HTR-8/SVneo (cell line): ENCODE data around the gene DAZAP2.
A peak's percentile ranks its signal among the peaks of the same experiment; 100 is the strongest.
"Not testable (repeated sequence)": the region's sequence is repeated elsewhere in the genome, so short reads cannot be mapped to it uniquely, and the experiment has no call there.

ENCODE experiments used
- DNase-seq: peaks from one replicate; pipeline ENCODE4 v3.0.0; 2011; ENCODE audit warnings: low spot score, mixed read lengths; ENCODE audit not compliant: insufficient read length
- FAIRE-seq: peaks from 2 replicates; lab custom pipeline; 2011; peaks lifted over from hg19 to GRCh38; lab: Jason Lieb, UNC

DAZAP2 gene

DNA sequence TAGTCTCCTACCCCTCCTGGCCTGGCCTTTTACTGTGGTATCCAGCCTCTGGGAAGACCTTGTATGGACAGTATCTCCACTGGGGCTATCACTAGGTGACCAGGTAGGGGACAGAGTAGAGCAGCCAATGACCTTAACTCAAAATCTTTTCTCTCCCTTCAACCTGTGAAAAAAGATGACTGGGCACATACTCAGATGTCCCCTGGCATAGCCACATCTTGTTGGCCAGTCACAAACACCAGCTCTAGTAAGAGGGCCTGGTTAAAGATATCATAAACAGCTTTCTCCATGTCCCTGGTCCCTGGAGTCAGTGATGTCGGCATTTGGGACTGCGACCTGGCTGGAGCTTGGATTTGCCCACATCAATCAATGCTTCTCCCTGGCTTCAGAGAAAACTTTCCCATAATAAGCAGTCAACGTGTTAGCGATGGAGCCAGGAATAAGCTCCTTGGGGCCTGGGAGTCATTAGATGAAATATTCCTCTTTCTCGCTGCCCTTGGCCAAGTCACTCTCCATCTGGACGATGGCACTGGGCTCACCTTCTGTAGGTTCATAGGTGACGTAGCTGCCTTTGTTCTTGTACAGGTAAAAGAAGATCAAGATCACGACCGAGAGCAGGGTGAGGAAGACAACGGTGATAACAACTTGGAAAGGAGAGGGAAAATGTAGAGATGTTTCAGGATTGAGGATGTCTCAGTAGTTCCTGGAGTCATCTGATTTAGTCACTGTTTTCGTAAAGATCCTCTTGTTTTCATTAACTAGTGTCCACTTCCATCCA is 7.0 kb downstream of the DAZAP2 start:
- FAIRE-seq = no peak
- DNase-seq = no peak

DNA sequence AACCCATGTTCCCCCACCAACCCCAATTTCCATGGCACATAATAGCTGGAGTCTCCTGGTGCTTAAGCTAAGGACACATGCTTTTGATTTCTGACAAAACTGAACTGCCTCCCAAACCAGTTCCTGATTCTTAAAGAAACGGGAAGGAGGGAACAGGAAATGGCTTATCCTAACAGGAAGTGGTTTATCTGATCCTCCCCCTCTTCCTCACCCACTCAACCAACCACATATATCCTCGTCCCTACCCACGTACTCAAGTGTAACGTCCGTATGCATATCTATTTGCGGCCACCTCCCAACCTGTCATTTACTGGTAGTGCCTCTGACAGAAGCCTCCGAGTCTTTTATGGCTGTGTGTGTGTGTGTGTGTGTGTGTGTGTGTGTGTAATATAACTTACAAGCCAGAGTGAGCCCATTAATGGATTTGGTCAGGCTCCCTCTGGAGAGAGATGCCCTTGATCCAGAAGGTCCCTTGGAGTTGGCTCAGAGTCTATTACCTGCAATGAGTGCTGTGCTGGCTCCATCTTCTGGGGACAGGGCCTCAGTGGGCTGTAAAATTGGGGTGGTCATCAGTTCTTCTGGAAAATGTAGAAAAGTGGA is 7.7 kb downstream of the DAZAP2 start:
- no peak for FAIRE-seq
- no peak for DNase-seq

DNA sequence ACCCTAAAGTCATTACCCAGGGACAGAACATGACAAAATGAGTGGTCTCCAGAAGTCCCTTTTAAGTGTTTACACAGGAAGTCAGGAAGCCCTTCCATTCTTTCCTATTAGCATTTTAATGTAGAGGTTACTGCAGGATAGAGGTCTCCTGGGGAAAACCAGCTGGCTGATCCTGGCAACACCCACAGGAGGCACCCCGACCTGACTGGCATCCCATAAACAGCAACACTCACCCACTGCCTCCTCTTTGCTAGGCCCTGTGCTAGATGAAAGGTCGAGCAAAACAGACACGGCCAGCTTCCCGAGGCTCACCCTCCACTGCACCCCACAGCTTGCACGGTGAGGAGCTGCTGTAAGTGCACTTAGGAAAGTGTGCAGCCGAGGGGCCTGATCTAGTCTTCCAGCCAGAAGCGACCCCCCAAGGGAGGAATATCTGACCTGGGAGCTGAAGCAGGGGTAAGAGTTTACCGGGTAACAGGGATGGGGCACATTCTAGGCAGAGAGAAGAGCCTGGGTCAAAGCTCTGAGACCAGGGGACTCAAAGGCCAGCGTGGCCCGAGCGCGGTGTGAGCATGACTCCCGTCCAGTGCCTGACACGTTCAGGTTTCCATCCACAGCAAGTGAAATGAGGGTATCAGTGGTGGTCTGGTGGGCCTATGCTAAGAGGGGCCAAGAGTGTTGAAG is 9.0 kb downstream of the DAZAP2 start:
- FAIRE-seq (no peak), DNase-seq (no peak)

DNA sequence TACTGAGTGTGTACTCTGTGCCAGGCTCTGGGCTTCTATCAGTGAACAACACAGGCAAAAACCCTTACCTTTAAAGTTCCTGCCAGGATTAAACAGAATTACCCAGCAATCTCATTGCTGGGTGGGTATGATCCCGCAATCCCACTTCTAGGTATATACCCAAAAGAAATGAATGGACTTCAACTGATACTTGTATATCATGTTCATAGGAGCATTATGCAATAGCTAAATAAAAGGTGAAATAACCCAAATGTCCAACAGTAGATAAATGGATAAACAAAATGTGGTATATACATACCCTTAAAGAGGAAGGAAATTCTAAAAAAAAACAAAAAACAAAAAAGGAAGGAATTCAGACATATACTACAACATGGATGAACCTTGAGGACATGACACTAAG is 14.7 kb downstream of the DAZAP2 start:
- FAIRE-seq (no peak), DNase-seq (no peak)

DNA sequence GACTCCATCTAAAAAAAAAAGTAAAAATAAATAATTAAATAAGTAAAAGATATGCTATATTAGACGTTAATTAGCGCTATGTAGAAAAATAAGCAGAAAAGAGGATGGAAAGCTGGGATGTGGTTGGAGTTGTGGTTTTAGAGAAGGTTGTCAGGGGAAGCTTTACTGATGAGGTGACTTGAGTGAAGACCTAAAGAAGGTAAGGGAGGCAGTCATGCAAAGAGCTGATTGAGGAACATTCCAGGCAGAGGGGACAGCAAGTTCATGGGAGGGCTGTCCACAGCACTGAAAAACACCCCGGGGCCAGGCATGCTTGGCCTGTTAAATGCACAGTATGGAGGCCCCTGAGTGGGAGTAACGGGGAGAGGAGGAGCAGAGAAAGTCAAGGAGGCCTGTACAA is 15.9 kb downstream of the DAZAP2 start:
- DNase-seq = no peak
- FAIRE-seq = no peak

DNA sequence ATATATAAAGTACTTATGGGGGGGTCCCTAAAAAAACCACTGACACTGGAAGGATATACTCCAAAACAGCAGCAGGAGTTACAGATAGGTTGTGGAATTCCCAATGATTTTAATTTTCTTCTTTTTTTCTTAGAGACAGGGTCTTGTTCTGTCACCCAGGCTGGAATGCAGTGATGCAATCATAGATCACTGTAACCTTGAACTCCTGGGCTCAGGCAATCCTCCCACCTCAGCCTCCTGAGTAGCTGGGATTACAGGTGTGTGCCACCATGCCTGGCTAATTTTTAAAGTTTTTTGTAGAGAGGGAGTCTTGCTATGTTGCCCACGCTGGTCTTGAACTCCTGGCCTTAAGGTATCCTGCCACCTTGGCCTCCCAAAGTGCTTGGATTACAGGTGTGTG is 21.0 kb downstream of the DAZAP2 start:
- DNase-seq, FAIRE-seq: not testable (repeated sequence)

DNA sequence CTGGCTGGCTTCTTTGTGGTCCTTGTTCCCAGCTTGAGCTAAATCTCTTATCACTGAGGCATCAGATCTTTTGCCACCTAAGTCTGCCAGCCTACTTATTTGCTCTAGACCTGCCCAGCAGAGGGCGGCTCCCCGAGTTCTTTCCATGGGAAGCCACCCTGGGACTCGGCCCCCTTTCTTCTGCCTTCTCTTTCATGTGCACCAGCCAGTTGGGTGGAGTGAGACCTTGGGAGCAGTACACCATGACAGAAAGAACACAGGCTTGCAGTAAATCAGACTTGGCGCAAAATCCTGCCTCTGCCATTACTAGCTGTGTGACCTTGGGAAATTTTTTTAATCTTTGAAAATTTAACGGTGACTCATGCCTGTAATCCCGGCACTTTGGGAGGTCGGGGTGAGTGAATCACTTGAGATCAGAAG is 24.1 kb downstream of the DAZAP2 start:
- FAIRE-seq (no peak), DNase-seq (peak; percentile 45)

DNA sequence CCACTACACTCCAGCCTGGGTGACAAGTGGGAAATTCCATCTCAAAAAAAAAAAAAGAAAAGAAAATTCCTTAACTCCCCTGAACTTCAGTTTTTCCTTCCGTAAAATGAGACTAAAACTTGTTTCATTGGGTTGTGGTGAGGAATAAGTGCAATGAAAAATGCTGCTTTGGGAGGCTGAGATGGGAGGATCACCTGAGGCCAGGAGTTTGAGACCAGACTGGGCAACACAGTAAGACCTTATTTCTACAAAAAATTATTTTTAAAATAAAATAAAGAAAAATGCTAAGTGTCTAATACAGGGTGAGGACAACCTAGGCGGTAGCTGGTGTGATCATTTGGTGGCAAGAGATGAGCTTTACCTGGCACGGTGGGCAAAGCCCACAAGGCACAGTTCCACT is 24.7 kb downstream of the DAZAP2 start:
- FAIRE-seq = no peak
- DNase-seq = no peak

DNA sequence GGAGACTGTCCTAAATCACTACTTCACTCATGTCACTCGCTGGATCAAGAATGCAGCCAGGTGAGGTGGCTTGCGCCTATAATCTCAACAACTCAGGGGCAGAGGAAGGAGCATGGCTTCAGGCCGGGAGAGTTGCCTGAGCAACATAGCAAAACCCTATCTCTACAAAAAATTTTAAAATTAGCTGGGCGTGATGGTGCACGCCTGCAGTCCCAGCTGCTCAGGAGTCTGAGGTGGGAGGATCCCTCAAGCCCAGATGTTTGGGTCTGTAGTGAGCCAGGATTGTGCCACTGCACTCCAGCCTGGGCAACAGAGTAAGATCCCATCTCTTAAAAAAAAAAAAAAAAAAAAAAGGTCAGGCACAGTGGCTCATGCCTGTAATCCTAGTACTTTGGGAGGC is 25.7 kb downstream of the DAZAP2 start:
- FAIRE-seq (no peak), DNase-seq (no peak)

DNA sequence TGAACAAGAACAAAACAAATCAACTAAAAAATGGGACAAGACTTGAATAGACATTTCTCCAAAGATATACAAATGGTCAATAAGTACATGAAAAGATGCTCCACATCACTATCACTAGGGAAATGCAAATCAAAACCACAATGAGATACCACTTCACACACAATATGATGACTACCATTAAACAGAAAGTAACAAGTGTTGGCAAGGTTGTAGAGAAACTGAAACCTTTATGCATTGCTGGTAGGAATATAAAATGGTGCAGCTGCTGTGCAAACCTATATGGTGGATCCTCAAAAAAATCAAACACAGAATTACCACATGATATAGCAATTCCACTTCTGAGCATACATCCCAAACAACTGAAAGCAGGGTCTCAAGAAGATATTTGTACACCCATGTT is 26.4 kb downstream of the DAZAP2 start:
- DNase-seq (no peak), FAIRE-seq (no peak)

DNA sequence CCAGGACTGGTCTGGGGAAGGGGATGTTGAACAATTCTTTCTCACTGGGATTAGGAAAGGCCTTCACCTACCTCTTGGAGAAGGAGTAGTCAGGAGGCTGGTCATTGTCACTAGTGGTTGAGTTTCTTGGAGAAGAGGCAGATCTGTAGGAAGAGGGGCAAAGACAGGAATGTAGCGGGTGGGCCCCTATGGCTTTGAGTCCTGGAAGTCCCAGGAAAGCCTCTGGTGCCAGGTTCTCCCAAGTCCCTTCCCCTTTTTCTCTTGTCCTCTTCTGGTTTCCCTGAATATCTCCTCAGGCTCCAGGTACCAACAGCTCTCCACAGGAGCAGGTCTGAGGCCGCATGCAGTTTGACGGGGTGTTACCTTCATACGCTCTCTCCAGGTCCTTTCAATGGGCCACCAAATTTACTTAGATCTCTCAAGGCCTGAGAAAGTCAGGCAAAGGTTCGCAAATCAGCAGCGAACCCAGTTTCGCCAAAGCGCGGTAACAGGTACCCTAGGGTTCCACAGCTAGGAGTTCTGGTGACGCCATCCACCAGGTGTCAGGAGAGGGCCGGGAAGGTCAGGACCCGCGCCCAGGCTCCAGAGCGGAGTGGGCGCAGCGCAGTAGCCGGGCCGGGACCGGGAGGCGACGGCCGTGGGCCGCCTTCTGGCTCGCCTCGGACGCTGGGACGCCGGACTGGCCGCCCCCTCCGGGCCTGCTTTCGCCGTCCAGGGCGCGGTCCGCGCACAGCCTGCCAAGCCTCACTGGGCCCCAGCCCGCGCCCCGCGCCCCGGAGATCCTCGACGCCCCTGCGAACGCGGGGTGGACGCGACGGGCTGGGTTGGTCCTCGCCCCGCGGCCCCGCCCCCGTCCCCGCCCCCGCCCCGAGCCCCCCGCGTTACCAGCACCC is 30.8 kb downstream of the DAZAP2 start:
- no peak for FAIRE-seq
- peak; percentile 48 for DNase-seq

DNA sequence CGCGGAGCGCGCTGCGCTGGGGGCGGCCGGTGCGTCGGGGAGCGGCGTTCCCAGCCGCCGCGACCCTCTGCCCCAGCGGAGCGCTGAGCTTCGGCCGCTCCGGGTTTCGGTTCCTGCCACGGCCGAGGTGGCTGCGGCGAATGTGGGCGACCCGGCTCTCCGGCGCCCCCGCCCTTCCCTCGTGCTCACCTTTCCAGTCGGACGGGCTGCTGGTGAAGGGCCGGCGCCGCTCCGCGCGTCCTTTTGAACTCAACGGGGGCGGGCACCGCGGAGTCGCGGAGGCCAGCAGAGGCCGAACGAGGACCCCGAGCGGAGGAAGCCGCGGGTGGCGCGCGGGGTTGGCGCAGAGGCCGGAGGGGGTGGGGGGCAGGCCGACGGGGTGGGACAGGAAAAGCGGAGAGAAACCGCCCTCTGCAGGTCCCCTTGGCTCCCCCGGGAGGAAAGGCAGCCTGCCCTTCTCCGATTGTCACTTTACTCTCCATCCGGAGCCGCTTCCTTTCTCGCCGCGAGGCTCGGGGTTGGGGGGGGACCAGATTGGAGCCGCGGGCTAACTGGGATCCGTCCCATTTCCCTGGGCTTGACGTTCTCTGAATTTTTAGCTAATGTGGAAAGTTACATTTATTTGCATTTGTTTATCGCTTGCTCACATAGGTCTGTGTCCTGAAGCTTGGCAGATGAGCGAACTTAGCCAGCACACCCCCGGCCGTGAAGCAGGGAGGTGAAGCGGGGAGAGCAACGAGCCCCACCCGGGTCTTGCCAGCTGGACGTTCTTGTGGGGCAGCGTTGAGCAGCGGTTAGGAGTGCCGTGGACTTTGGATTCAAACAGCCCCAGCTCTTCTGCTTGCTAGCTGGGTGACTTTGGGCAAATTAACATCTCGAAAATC is 31.7 kb downstream of the DAZAP2 start, which contains the start of gene SMAGP:
SMAGP (minus strand) TSS at position 349 of the 884 bp plus-strand sequence. CDS start 1,137 bp downstream, outside the sequence.
- FAIRE-seq = no peak
- peak; percentile 59 for DNase-seq

DNA sequence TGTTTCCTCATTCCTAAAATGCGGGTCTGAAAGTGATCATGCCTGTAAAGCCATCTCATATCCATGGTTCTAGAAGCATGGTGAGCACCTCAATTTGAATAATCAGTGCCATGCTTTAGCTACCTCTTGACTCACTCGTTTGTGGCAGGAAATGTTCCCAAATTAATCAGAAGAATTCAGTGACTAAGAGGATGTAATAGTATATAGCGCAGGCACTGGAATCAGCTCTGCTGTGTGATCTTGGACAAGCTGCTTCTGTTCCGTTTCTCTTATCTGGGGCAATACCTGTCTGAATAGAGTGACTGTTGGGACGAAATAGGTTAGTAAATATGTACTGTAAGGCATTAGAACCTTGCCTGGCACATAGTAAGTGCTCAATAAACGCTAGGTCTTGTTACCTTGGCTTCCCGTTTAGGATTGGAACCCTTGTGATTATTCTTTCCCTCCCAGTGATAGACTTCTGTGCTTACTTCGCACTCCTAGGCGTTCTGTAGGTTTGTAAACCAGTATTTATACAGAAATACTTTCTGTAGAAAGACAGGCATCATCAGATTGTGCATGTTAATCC is 32.4 kb downstream of the DAZAP2 start:
- peak; percentile 47 for DNase-seq
- FAIRE-seq = no peak

DNA sequence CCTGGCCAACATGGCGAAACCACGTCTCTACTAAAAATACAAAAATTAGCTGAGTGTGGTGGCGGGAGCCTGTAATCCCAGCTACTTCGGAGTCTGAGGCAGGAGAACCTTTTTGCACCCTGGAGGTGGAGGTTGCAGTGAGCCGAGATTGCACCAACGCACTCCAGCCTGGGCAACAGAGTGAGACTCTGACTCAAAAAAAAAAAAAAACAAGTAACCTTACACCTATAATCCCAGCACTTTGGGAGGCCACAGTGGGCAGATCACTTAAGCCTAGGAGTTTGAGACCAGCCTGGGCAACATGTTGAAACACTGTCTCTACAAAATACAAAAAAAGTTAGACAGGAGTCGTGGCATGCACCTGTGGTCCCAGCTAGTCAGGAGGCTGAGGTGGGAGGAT is 34.2 kb downstream of the DAZAP2 start:
- not testable (repeated sequence) for DNase-seq, FAIRE-seq

DNA sequence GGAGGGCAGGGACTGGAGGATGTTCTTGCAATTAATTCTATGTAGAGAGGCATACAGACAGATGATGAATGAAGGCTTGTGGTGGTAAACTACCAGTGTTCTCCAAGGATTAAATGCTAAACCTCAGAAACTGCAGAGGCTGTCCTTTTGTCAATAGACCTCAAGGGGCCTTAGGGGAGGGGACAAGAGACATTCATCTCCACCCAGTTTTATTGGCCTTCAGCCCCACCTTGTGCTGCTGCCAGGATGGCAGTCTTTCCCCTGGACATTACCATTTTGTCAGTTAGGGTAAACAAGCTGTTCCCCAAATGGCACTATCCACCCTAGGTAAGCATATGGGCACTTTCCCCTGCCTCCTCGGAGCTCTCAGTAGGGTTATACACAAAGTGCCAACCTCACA is 36.5 kb downstream of the DAZAP2 start:
- FAIRE-seq (no peak), DNase-seq (no peak)

DNA sequence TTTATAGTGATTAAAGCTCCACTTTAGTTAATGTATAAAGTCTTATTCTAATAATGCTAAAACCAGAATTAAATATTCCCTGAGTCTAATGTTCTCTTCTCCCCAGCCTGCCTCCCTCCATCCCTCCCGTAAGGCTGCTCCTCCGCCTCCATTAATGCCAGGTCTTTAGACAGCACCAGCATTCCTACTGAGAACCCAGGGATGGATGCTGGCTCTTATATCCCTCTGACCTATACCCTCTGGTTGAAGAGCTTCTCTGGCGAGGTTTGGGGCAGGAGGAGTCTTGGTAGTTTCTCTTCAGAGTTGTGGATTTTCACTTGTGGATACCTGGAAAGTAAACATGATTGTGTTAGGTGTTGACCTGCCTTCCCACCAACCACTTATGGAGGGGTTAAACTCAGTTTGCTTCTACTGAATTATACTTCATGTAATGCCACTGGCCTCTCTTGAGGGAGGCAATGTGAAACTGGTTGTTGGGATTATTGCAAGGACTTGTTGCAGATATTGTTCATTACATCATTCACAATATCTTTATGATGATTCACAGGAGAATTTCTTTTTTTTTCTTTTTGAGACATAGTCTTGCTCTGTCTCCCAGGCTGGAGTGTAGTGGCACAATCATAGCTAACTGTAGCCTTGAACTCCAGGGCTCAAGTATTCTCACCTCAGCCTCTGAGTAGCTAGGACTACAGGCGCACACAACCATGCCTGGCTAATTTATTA is 42.7 kb downstream of the DAZAP2 start:
- FAIRE-seq = no peak
- no peak for DNase-seq

DNA sequence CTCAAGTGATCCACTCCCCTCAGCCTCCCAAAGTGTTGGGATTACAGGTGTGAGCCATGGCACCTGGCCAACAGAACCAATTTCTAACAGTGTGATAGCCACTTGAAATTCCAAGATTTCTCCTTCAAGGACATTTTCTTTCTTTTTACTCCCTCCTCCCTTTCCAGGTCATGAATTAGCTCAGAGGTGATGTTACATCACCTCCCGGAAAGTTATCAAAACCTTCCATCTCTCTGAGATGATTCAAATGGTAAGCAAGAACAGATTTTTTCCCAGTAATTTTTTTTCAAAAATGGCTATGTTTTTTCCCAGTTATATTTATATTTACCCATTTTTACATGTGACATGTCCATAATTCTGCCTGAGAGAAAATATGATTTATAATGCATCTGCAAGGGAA is 47.2 kb downstream of the DAZAP2 start:
- DNase-seq (no peak), FAIRE-seq (no peak)
